Measurements from ENCODE around the gene ULK1.
A peak's percentile ranks its signal among the peaks of the same experiment; 100 is the strongest.

ULK1 gene

GRCh38 chr12:131939007-131939406 lies 44.6 kb downstream of the ULK1 start:
- DNase-seq (ENCODE audit: insufficient read length, low spot score) (no peak), FAIRE-seq (no peak)
- TF ChIP-seq TAF1 (IDR thresholded peaks at IDR 0.05; ENCODE audit: low read depth, low read length), result no peak

GRCh38 chr12:131940141-131940547 lies 45.7 kb downstream of the ULK1 start:
- DNase-seq (ENCODE audit: insufficient read length, low spot score) (no peak), FAIRE-seq (no peak)
- TF ChIP-seq SPI1 (IDR thresholded peaks at IDR 0.05; ENCODE audit: low read depth, low read length) (no peak), POU2F2 (IDR thresholded peaks at IDR 0.05; ENCODE audit: low read depth, low read length) (no peak), POLR2AphosphoS5 (IDR thresholded peaks at IDR 0.05; ENCODE audit: low read depth, low read length) (no peak), TAF1 (IDR thresholded peaks at IDR 0.05; ENCODE audit: low read depth, low read length) (no peak), PAX5 (IDR thresholded peaks at IDR 0.05; ENCODE audit: insufficient read depth, low read length, severe bottlenecking) (no peak), POLR2A (IDR thresholded peaks at IDR 0.05; ENCODE audit: low read depth, low read length) (no peak)

GRCh38 chr12:131941116-131941986 lies 46.9 kb downstream of the ULK1 start:
- DNase-seq (ENCODE audit: insufficient read length, low spot score), result no peak
- TF ChIP-seq SPI1 (IDR thresholded peaks at IDR 0.05; ENCODE audit: low read depth, low read length), result no peak
- TF ChIP-seq POLR2A (IDR thresholded peaks at IDR 0.05; ENCODE audit: low read depth, low read length), result no peak
- no peak for TF ChIP-seq TAF1 (IDR thresholded peaks at IDR 0.05; ENCODE audit: low read depth, low read length)
- TF ChIP-seq POU2F2 (IDR thresholded peaks at IDR 0.05; ENCODE audit: low read depth, low read length), result no peak
- TF ChIP-seq PAX5 (IDR thresholded peaks at IDR 0.05; ENCODE audit: insufficient read depth, low read length, severe bottlenecking), result no peak
- no peak for TF ChIP-seq POLR2AphosphoS5 (IDR thresholded peaks at IDR 0.05; ENCODE audit: low read depth, low read length)
- FAIRE-seq, result no peak

GRCh38 chr12:131941987-131942341 lies 47.5 kb downstream of the ULK1 start:
- DNase-seq (ENCODE audit: insufficient read length, low spot score) (no peak), FAIRE-seq (no peak)
- TF ChIP-seq SPI1 (IDR thresholded peaks at IDR 0.05; ENCODE audit: low read depth, low read length) (no peak), PAX5 (IDR thresholded peaks at IDR 0.05; ENCODE audit: insufficient read depth, low read length, severe bottlenecking) (no peak), POLR2AphosphoS5 (IDR thresholded peaks at IDR 0.05; ENCODE audit: low read depth, low read length) (no peak), POU2F2 (IDR thresholded peaks at IDR 0.05; ENCODE audit: low read depth, low read length) (no peak), TAF1 (IDR thresholded peaks at IDR 0.05; ENCODE audit: low read depth, low read length) (no peak), POLR2A (IDR thresholded peaks at IDR 0.05; ENCODE audit: low read depth, low read length) (no peak)

GRCh38 chr12:131942671-131943070 lies 48.2 kb downstream of the ULK1 start:
- DNase-seq (ENCODE audit: insufficient read length, low spot score), result no peak
- no peak for FAIRE-seq
- TF ChIP-seq SPI1 (IDR thresholded peaks at IDR 0.05; ENCODE audit: low read depth, low read length) (no peak), POLR2A (IDR thresholded peaks at IDR 0.05; ENCODE audit: low read depth, low read length) (no peak), PAX5 (IDR thresholded peaks at IDR 0.05; ENCODE audit: insufficient read depth, low read length, severe bottlenecking) (no peak), POLR2AphosphoS5 (IDR thresholded peaks at IDR 0.05; ENCODE audit: low read depth, low read length) (no peak), POU2F2 (IDR thresholded peaks at IDR 0.05; ENCODE audit: low read depth, low read length) (no peak), TAF1 (IDR thresholded peaks at IDR 0.05; ENCODE audit: low read depth, low read length) (no peak)

GRCh38 chr12:131943389-131943788 lies 49.0 kb downstream of the ULK1 start:
- TF ChIP-seq POU2F2 (IDR thresholded peaks at IDR 0.05; ENCODE audit: low read depth, low read length), result no peak
- no peak for TF ChIP-seq POLR2A (IDR thresholded peaks at IDR 0.05; ENCODE audit: low read depth, low read length)
- TF ChIP-seq PAX5 (IDR thresholded peaks at IDR 0.05; ENCODE audit: insufficient read depth, low read length, severe bottlenecking), result no peak
- no peak for TF ChIP-seq POLR2AphosphoS5 (IDR thresholded peaks at IDR 0.05; ENCODE audit: low read depth, low read length)
- DNase-seq (ENCODE audit: insufficient read length, low spot score) (no peak), FAIRE-seq (no peak)

- FAIRE-seq, result no peak
- DNase-seq (ENCODE audit: insufficient read length, low spot score), result no peak
- no peak for TF ChIP-seq POU2F2 (IDR thresholded peaks at IDR 0.05; ENCODE audit: low read depth, low read length)
- TF ChIP-seq SPI1 (IDR thresholded peaks at IDR 0.05; ENCODE audit: low read depth, low read length), result no peak
- no peak for TF ChIP-seq POLR2A (IDR thresholded peaks at IDR 0.05; ENCODE audit: low read depth, low read length)
- TF ChIP-seq PAX5 (IDR thresholded peaks at IDR 0.05; ENCODE audit: insufficient read depth, low read length, severe bottlenecking), result no peak
- TF ChIP-seq TAF1 (IDR thresholded peaks at IDR 0.05; ENCODE audit: low read depth, low read length), result no peak
- no peak for TF ChIP-seq POLR2AphosphoS5 (IDR thresholded peaks at IDR 0.05; ENCODE audit: low read depth, low read length)
Measured at GRCh38 chr12:131943876-131944275, 49.5 kb downstream of the ULK1 start.

GRCh38 chr12:131944601-131945251 lies 50.3 kb downstream of the ULK1 start:
- TF ChIP-seq POLR2AphosphoS5 (IDR thresholded peaks at IDR 0.05; ENCODE audit: low read depth, low read length) (0 out of 2 replicates have a peak, but pooled peaks have one; percentile 47), TAF1 (IDR thresholded peaks at IDR 0.05; ENCODE audit: low read depth, low read length) (no peak), POLR2A (IDR thresholded peaks at IDR 0.05; ENCODE audit: low read depth, low read length) (0 out of 2 replicates have a peak, but pooled peaks have one; percentile 33), SPI1 (IDR thresholded peaks at IDR 0.05; ENCODE audit: low read depth, low read length) (no peak), POU2F2 (IDR thresholded peaks at IDR 0.05; ENCODE audit: low read depth, low read length) (no peak)
- no peak for FAIRE-seq
- DNase-seq (ENCODE audit: insufficient read length, low spot score), result no peak

- FAIRE-seq (peak; percentile 68), DNase-seq (ENCODE audit: insufficient read length, low spot score) (no peak)
- no peak for TF ChIP-seq TAF1 (IDR thresholded peaks at IDR 0.05; ENCODE audit: low read depth, low read length)
- no peak for TF ChIP-seq SPI1 (IDR thresholded peaks at IDR 0.05; ENCODE audit: low read depth, low read length)
- no peak for TF ChIP-seq PAX5 (IDR thresholded peaks at IDR 0.05; ENCODE audit: insufficient read depth, low read length, severe bottlenecking)
- no peak for TF ChIP-seq POLR2A (IDR thresholded peaks at IDR 0.05; ENCODE audit: low read depth, low read length)
- no peak for TF ChIP-seq POLR2AphosphoS5 (IDR thresholded peaks at IDR 0.05; ENCODE audit: low read depth, low read length)
- no peak for TF ChIP-seq POU2F2 (IDR thresholded peaks at IDR 0.05; ENCODE audit: low read depth, low read length)
Measured at GRCh38 chr12:131946757-131947156, 52.3 kb downstream of the ULK1 start.
